ENCODE measurements around the gene MLLT1. TPM values are rescaled to one million over a fixed set of nuclear protein-coding genes. Genes with fewer than 3 reads are reported as not detected.

MLLT1 gene
- total RNA-seq, 1 donor from 2014 or later: 36.0 TPM

GRCh38 chr19:6213696-6214641 lies 65.8 kb downstream of the MLLT1 start:
- TF ChIP-seq CTCF (IDR thresholded peaks at IDR 0.05; ENCODE audit: borderline replicate concordance): no peak
- Histone ChIP-seq H3K4me3 (no peak overlapping the region), H3K27me3 (ENCODE audit: low read depth) (no peaks in the 10 kb centered on the region), H3K9me3 (replicated peaks) (no peaks in the 10 kb centered on the region), H3K36me3 (peaks cover 41% of the 10 kb centered on the region), H3K27ac (replicated peaks) (no peak overlapping the region), H3K4me1 (peaks cover 27% of the 10 kb centered on the region)
- no peak for DNase-seq
- intact Hi-C loops (cut with micrococcal nuclease): no loop called here

GRCh38 chr19:6213266-6213595 lies 66.5 kb downstream of the MLLT1 start:
- TF ChIP-seq CTCF (IDR thresholded peaks at IDR 0.05; ENCODE audit: borderline replicate concordance): no peak
- H3K9me3 ChIP-seq (replicated peaks): no peaks in the 10 kb centered on the region
- no peak for DNase-seq
- no peak overlapping the region for H3K4me3 ChIP-seq
- no peaks in the 10 kb centered on the region for H3K27me3 ChIP-seq (ENCODE audit: low read depth)
- H3K36me3 ChIP-seq: peaks cover 41% of the 10 kb centered on the region
- no peak overlapping the region for H3K27ac ChIP-seq (replicated peaks)
- peaks cover 20% of the 10 kb centered on the region for H3K4me1 ChIP-seq
- intact Hi-C loops (cut with micrococcal nuclease): no loop called here

GRCh38 chr19:6212403-6213265 lies 67.1 kb downstream of the MLLT1 start:
- H3K9me3 ChIP-seq (replicated peaks): no peaks in the 10 kb centered on the region
- peaks cover 14% of the 10 kb centered on the region for H3K4me1 ChIP-seq
- H3K4me3 ChIP-seq: no peak overlapping the region
- no peaks in the 10 kb centered on the region for H3K27me3 ChIP-seq (ENCODE audit: low read depth)
- intact Hi-C loops (cut with micrococcal nuclease): no loop called here
- H3K27ac ChIP-seq (replicated peaks): no peak overlapping the region
- no peak for TF ChIP-seq CTCF (IDR thresholded peaks at IDR 0.05; ENCODE audit: borderline replicate concordance)
- no peak for DNase-seq
- peaks cover 41% of the 10 kb centered on the region for H3K36me3 ChIP-seq

GRCh38 chr19:6211632-6212402 lies 68.0 kb downstream of the MLLT1 start:
- peaks cover 6% of the 10 kb centered on the region for H3K4me1 ChIP-seq
- TF ChIP-seq CTCF (IDR thresholded peaks at IDR 0.05; ENCODE audit: borderline replicate concordance): no peak
- DNase-seq: no peak
- H3K27me3 ChIP-seq (ENCODE audit: low read depth): no peaks in the 10 kb centered on the region
- intact Hi-C loops (cut with micrococcal nuclease): no loop called here
- no peak overlapping the region for H3K27ac ChIP-seq (replicated peaks)
- no peak overlapping the region for H3K4me3 ChIP-seq
- H3K36me3 ChIP-seq: peaks cover 41% of the 10 kb centered on the region
- H3K9me3 ChIP-seq (replicated peaks): no peaks in the 10 kb centered on the region
